OCI-LY7 (cell line): ENCODE measurements around the gene SPDL1.

ENCODE experiments used
- CTCF ChIP-seq: fragments of 200-600 bp; sonication (generic); conservative IDR thresholded peaks from 2 replicates; pipeline ENCODE4 v1.5.1; 2014; ENCODE audit warnings: mild to moderate bottlenecking, antibody characterized with exemption, low read length, moderate library complexity, mixed read lengths
- EZH2phosphoT487 ChIP-seq: fragments of 200-600 bp; sonication (generic); IDR thresholded peaks from 2 replicates; pipeline ENCODE4 v1.6.1; 2018; ENCODE audit warnings: low read depth, borderline replicate concordance, mild to moderate bottlenecking, mixed run types, antibody characterized with exemption, low read length, moderate library complexity, mixed read lengths

- no peak for TF ChIP-seq CTCF
- TF ChIP-seq EZH2phosphoT487: no peak
Measured at GRCh38 chr5:169650701-169651331, 67.2 kb downstream of the SPDL1 start.
